ENCODE data around the gene ADAMTSL1. TPM values are rescaled to one million over a fixed set of nuclear protein-coding genes. Genes with fewer than 3 reads are reported as not detected.

Gene ADAMTSL1
- total RNA-seq, 1 experiment from 2014 or later: 74.5 TPM

DNA sequence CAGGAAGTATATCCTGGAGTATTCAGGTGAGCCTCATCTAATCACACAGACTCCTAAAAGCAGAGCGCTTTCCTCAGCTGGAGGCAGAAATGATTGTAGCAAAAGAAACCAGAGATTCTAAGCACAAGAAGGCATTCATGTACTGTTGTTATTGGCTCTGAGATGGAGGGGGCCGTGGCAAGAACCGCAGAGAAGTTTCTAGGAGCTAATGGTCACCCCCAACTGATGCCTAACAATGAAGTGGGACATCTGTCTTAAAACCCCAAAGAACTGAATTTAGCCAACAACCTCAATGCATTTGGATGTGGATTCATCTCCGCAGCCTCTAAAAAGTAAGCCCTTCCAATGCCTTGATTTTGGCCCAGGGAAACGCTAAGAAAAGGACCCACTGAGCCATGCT, 76.3 kb downstream of the ADAMTSL1 start:
- DNase-seq (ENCODE audit: low read depth): no peak

GRCh38 chr9:18554244-18554643, 80.3 kb downstream of the ADAMTSL1 start:
- DNase-seq (ENCODE audit: low read depth): no peak

DNA sequence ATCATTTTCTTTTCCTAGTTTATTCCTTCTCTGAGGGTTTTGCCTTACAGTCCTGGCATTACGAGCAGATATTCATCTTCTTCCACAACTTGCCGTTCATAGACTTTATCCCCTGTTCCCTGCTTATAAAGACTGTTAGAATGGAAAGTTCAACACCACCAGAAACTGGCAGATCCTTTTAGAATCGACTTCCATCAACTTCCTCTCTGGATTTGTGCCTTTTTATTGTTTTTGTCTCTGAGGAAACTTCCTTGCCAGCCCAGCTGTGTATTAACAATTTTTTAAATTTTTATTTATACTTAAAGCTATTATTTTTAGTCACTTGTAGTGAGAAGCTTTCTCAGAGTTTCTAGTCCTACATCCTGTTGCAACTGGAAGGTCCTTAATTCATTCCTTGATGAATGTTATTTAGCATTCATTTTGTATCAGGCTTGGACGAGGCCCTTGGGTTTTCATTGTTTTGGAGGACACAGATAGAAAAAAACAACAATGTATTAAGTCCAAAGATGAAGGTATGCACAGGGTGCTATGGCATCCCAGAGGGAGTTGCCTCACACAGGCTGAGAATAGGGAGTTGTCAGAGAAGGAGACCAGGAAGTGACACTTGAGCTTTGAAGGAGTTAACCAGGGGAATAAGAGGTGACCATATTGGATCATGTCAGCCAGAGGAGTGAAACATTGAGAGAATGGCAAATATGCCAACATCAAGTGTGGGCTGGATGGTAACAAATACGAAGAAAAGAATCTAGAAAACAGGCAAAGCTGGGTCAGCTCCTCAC, 81.3 kb downstream of the ADAMTSL1 start:
- DNase-seq (ENCODE audit: low read depth): no peak

DNA sequence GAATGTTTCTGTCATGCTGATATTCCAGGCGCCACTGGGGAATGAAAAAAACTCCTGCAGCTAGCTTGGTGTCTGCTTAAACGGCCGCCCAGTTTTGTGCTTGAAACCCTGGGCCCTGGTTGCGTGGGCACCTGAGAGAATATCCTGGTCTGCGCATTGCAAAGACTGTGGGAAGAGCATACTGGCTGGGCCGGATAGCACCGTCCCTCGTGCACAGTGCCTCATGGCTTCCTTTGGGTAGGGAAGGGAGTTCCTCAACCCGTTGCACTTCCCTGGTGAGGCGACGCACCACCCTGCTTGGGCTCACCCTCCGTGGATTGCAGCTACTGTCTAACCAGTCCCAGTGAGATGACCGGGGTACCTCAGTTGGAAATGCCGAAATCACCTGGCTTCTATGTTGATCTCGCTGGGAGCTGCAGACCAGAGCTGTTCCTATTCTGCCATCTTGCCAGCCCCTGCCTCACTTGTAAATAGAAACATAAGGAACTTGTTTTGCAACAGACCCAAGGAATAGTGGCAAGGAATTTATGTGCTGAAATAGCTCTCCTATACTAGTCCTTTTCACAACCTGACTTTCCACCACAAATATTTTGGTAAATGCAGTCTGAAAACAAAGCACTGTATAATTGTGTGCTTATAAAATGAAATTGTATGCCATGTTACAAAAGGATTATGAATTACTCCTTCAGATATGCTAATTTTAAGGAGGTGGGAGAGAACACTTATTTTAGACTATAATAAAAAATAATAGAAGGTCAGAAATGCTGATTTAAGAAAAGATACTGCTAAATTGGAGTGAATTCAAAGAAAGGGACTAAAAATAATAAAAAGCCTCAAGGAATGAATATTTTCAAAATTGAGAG, 90.3 kb downstream of the ADAMTSL1 start:
- no peak for DNase-seq (ENCODE audit: low read depth)

- DNase-seq (ENCODE audit: low read depth): peak; percentile 68
These were observed 92.2 kb downstream of the ADAMTSL1 start for GRCh38 chr9:18566121-18566520.

- DNase-seq (ENCODE audit: low read depth): peak; percentile 34
These were observed 95.0 kb downstream of the ADAMTSL1 start for GRCh38 chr9:18568973-18569372.

- no peak for DNase-seq (ENCODE audit: low read depth)
These were observed 96.1 kb downstream of the ADAMTSL1 start for GRCh38 chr9:18569941-18570630.

- no peak for DNase-seq (ENCODE audit: low read depth)
These were observed 99.1 kb downstream of the ADAMTSL1 start for GRCh38 chr9:18573021-18573556.

- no peak for DNase-seq (ENCODE audit: low read depth)
These were observed 101.7 kb downstream of the ADAMTSL1 start for GRCh38 chr9:18575686-18576085.

- DNase-seq (ENCODE audit: low read depth): no peak
These were observed 105.6 kb downstream of the ADAMTSL1 start for GRCh38 chr9:18579536-18579935.

DNA sequence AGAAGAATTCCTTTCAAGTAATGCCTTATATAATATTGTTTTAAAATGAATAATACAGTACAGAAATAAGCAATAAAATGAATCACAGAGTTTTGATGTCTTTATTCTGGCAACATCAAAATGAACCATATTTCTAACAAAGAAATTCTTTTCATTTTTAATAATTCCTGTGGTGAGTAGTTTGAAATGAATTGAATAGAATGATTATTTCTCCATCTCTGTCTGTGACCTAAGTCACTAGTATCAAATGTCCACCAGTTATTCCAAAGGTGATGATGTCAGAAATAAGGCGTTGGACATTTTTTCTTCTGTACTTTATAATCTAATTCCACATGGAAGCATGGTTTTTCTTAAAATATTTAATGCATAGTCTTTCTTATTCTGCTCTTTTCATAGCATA, 106.2 kb downstream of the ADAMTSL1 start:
- peak; percentile 42 for DNase-seq (ENCODE audit: low read depth)

GRCh38 chr9:18585996-18586395, 112.0 kb downstream of the ADAMTSL1 start:
- DNase-seq (ENCODE audit: low read depth): no peak

DNA sequence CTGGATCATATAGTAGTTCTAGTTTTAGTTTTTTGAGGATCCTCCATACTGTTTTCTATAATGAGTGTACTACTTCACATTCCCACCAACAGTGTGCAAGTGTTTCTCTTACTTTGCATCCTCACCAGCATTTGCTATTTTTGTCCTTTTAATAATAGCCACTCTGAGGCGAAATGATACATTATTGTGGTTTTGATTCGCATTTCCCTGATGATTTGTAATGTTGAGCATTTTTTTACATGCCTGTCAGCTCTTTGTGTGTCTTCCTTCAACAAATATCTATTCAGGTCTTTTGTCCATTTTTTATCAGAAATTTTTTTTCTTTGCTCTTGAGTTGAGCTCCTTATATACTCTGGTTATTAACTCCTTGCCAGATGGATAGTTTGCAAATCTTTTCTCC, 114.0 kb downstream of the ADAMTSL1 start:
- peak; percentile 85 for DNase-seq (ENCODE audit: low read depth)

DNA sequence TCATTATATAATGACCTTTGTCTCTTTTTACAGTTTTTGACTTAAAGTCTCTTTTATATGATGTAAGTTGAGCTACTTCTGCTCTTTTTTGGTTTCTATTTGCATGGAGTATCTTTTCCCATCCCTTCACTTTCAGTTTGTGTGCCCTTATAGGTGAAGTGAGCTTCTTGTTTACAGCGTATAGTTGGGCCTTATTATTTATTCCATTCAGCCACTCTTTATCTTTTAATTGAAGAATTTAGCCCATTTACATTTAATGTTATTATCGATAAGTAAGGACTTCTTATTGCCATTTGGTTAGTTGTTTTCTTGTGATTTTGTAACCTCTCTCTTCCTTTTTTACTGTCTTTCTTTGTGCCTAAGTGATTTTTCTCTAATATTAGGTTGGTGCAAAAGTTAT, 117.3 kb downstream of the ADAMTSL1 start:
- DNase-seq (ENCODE audit: low read depth): no peak

DNA sequence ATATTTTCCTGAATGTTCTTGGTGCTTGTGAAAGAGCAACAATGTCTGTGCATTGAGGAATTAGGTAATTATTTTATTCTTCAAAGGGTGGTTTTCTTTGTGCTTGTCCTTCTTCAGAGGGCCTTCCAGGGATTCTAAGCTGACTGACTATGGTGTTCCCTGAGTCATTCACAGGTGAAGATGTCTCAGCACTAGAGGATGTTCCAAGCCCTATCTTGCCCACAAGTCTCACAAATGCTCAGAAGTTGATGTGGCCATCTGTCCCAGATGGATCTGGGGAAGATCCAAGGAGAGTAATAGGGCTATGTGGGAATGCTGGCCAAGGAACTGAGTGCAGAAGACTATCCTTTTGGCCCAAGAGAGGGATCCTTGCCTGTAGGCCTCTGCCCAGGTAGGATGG, 120.9 kb downstream of the ADAMTSL1 start:
- peak; percentile 20 for DNase-seq (ENCODE audit: low read depth)

GRCh38 chr9:18595597-18595996, 121.6 kb downstream of the ADAMTSL1 start:
- no peak for DNase-seq (ENCODE audit: low read depth)

DNA sequence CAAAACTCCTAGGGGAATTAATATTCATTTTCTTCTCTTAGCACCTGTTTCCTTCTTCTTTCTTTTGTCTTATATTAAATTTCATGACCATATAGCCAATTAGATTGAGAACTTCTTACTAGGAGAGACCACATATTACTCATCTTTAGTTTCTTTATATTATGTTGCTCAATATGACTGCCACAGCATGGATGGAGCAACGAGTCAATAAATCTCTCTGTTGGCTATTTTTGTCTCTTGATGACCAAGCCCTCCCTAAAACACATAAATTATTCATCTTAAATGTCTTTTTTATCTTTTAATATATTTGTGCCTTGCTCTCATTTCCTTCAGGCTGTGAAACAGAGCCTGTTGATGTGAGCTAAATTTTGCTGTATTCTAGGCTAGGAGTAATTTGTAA, 123.0 kb downstream of the ADAMTSL1 start:
- DNase-seq (ENCODE audit: low read depth): peak; percentile 83

GRCh38 chr9:18598969-18599368, 125.0 kb downstream of the ADAMTSL1 start:
- no peak for DNase-seq (ENCODE audit: low read depth)

- DNase-seq (ENCODE audit: low read depth): peak; percentile 19
These were observed 127.1 kb downstream of the ADAMTSL1 start for GRCh38 chr9:18601026-18601425.

- DNase-seq (ENCODE audit: low read depth): no peak
These were observed 128.0 kb downstream of the ADAMTSL1 start for GRCh38 chr9:18601956-18602355.

DNA sequence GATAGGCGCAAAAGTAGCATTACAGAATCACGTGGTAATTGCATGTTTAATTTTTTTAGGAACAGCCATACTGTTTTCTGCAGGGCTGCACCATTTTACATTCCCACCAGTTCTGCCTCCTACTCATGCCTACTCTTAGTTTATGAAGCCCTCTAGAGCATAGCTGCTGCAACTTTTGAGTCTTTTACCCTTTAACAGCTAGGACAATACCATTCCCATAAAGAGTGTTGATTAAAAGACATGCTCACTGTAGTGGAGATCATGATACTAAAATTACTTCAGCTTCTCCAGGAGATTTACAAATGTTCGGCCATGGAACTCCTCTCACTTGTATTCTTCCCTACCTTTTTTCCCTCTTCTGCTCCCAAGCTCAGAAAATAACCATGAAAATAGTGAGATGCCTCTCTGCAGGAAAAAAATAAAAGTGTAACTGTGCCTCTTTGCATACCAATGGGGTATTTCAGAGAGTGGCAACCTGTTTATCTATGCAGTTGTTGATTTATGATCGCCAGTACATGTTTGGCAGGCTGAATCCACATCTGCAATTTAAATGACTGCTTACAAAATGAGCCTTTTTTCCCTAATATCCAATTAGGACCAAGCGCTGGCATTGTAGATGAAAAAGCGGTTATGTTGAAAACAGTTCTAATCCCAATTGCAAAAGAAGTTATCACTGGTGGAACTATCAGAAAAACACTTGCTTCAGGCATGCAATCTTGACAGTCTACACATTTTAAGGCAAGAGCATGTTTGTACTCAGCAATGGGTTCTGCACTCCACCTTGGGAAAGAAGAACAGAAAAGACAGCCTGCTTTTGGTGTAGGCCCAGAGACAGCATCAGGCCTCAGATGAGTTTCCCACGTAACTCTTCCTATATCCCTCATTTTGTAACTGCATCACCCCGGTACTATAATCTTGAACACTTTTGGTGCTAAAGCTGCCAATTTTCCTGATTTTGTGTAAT, 131.1 kb downstream of the ADAMTSL1 start:
- DNase-seq (ENCODE audit: low read depth): peak; percentile 20
